Measurements from ENCODE around the gene AQP3. TPM values are rescaled to one million over a fixed set of nuclear protein-coding genes. Genes with fewer than 3 reads are reported as not detected.
A peak's percentile ranks its signal among the peaks of the same experiment; 100 is the strongest.

AQP3 gene
- polyA plus RNA-seq, 1 donor (not counting 4 experiments of a cell fraction or from before 2014, with no cell fraction given): 239 TPM

- peak overlapping the region; percentile 88 for H3K4me2 ChIP-seq (ENCODE audit: control insufficient read depth, extremely low read depth, insufficient read depth, low read depth, low read length)
- H3K9me3 ChIP-seq (ENCODE audit: control insufficient read depth, low read depth, low read length): no peaks in the 10 kb centered on the region
- H3K9ac ChIP-seq (ENCODE audit: control insufficient read depth, extremely low read depth, insufficient read depth, low read length): peak overlapping the region; percentile 88
- H3K79me2 ChIP-seq (ENCODE audit: control insufficient read depth, insufficient read depth, low read length): peaks cover 42% of the 10 kb centered on the region
- H3K4me1 ChIP-seq (ENCODE audit: control insufficient read depth, extremely low read depth, insufficient read depth, low read length): peaks cover 19% of the 10 kb centered on the region
- H3K27me3 ChIP-seq (ENCODE audit: control insufficient read depth, extremely low read depth, insufficient read depth, low read length): no peaks in the 10 kb centered on the region
- TF ChIP-seq CTCF (optimal IDR thresholded peaks at IDR 0.05 in 1 of 3, IDR thresholded peaks at IDR 0.05 in 1 of 3, conservative IDR thresholded peaks at IDR 0.05 in 1 of 3; ENCODE audit: extremely low read depth in 1 of 3, insufficient read depth in 2 of 3, low read length in 3 of 3): no peak
- no peak for TF ChIP-seq EZH2 (IDR thresholded peaks at IDR 0.05; ENCODE audit: low read length)
- dilution Hi-C loops (cut with MboI; ENCODE audit: extremely low pct_ligation_motif_present, low sequenced_read_pairs): no loop called here
- DNase-seq (ENCODE audit: low read depth, low spot score) (no peak), FAIRE-seq (no peak)
- H3K36me3 ChIP-seq (ENCODE audit: control insufficient read depth in 2 of 2, extremely low read depth in 1 of 2, insufficient read depth in 2 of 2, low read length in 2 of 2): peaks cover 26 to 30% of the 10 kb centered on the region in 2 experiments
- H4K20me1 ChIP-seq (ENCODE audit: control insufficient read depth, extremely low read depth, insufficient read depth, low read length): no peaks in the 10 kb centered on the region
- H3K9me1 ChIP-seq (ENCODE audit: control insufficient read depth, extremely low read depth, insufficient read depth, low read length): no peaks in the 10 kb centered on the region
- peak overlapping the region; percentile 76 for H2AFZ ChIP-seq (ENCODE audit: control insufficient read depth, low read length)
- H3K27ac ChIP-seq (ENCODE audit: control insufficient read depth, insufficient read depth, low read length): peak overlapping the region; percentile 77
- H3K4me3 ChIP-seq (ENCODE audit: control insufficient read depth in 2 of 3, extremely low read depth in 1 of 3, insufficient read depth in 2 of 3, low read depth in 1 of 3, low read length in 3 of 3): peak overlapping the region; percentile 65 to 99 (median 99)
Measured at GRCh38 chr9:33472881-33473615, 25.7 kb upstream of the AQP3 start.

- Histone ChIP-seq H3K9ac (ENCODE audit: control insufficient read depth, extremely low read depth, insufficient read depth, low read length) (peak overlapping the region; percentile 88), H3K27ac (ENCODE audit: control insufficient read depth, insufficient read depth, low read length) (no peak overlapping the region), H3K9me3 (ENCODE audit: control insufficient read depth, low read depth, low read length) (no peaks in the 10 kb centered on the region), H3K79me2 (ENCODE audit: control insufficient read depth, insufficient read depth, low read length) (peaks cover 42% of the 10 kb centered on the region), H3K4me2 (ENCODE audit: control insufficient read depth, extremely low read depth, insufficient read depth, low read depth, low read length) (peak overlapping the region; percentile 88), H2AFZ (ENCODE audit: control insufficient read depth, low read length) (no peak overlapping the region), H3K36me3 (ENCODE audit: control insufficient read depth in 2 of 2, extremely low read depth in 1 of 2, insufficient read depth in 2 of 2, low read length in 2 of 2) (peaks cover 30 to 37% of the 10 kb centered on the region in 2 experiments), H3K9me1 (ENCODE audit: control insufficient read depth, extremely low read depth, insufficient read depth, low read length) (no peaks in the 10 kb centered on the region), H3K4me3 (ENCODE audit: control insufficient read depth in 2 of 3, extremely low read depth in 1 of 3, insufficient read depth in 2 of 3, low read depth in 1 of 3, low read length in 3 of 3) (peak overlapping the region; percentile 65 to 99 (median 99)), H3K4me1 (ENCODE audit: control insufficient read depth, extremely low read depth, insufficient read depth, low read length) (peaks cover 19% of the 10 kb centered on the region), H3K27me3 (ENCODE audit: control insufficient read depth, extremely low read depth, insufficient read depth, low read length) (no peaks in the 10 kb centered on the region), H4K20me1 (ENCODE audit: control insufficient read depth, extremely low read depth, insufficient read depth, low read length) (no peaks in the 10 kb centered on the region)
- no peak for FAIRE-seq
- no peak for TF ChIP-seq CTCF (optimal IDR thresholded peaks at IDR 0.05 in 1 of 3, IDR thresholded peaks at IDR 0.05 in 1 of 3, conservative IDR thresholded peaks at IDR 0.05 in 1 of 3; ENCODE audit: extremely low read depth in 1 of 3, insufficient read depth in 2 of 3, low read length in 3 of 3)
- no peak for TF ChIP-seq EZH2 (IDR thresholded peaks at IDR 0.05; ENCODE audit: low read length)
- DNase-seq (ENCODE audit: low read depth, low spot score): no peak
- dilution Hi-C loops (cut with MboI; ENCODE audit: extremely low pct_ligation_motif_present, low sequenced_read_pairs): no loop called here
Measured at GRCh38 chr9:33472171-33472880, 24.9 kb upstream of the AQP3 start.

All from keratinocyte (primary cell).